Heart left ventricle (tissue), 16 donors: ENCODE results near the gene AIFM1. TPM values are rescaled to one million over a fixed set of nuclear protein-coding genes. Genes with fewer than 3 reads are reported as not detected.

ENCODE experiments used
- ATAC-seq, 4 donors: fragments of 200-7000 bp; cut with Tn5 transposase; one replicate each; pipeline ENCODE4 v1.9.1; 2020 to 2022; ENCODE audit warnings: moderate library complexity in 4 of 4, mild to moderate bottlenecking in 3 of 4, moderate number of reproducible peaks in 1 of 4
- DNase-seq, 5 donors: peaks; one replicate each; pipeline ENCODE4 v3.0.0-alpha.2; 2020
- H3K27ac ChIP-seq, 12 donors: fragments of 200-600 bp; sonication (generic) in 4 of 12; one replicate each; pipeline versions ENCODE4 v1.5.0 to v1.8.0; 2016 to 2022; ENCODE audit warnings: mild to moderate bottlenecking in 2 of 12
- H3K27me3 ChIP-seq, 9 donors: fragments of 200-600 bp; sonication (generic) in 2 of 9; one replicate each; pipeline versions ENCODE4 v1.5.1 to v1.8.0; 2016 to 2022; ENCODE audit warnings: mild to moderate bottlenecking in 3 of 9
- H3K36me3 ChIP-seq, 9 donors: fragments of 200-600 bp; sonication (generic) in 2 of 9; one replicate each; pipeline versions ENCODE4 v1.5.0 to v1.8.0; 2018 to 2022; ENCODE audit warnings: mild to moderate bottlenecking in 2 of 9
- H3K4me1 ChIP-seq, 12 donors: fragments of 200-600 bp; sonication (generic) in 4 of 12; one replicate each; pipeline versions ENCODE4 v1.5.0 to v1.8.0; 2016 to 2022; ENCODE audit warnings: mild to moderate bottlenecking in 3 of 12
- H3K4me3 ChIP-seq, 12 donors: fragments of 200-600 bp; sonication (generic) in 4 of 12; one replicate each; pipeline versions ENCODE4 v1.5.0 to v1.8.0; 2017 to 2022; ENCODE audit warnings: mild to moderate bottlenecking in 9 of 12, moderate library complexity in 4 of 12
- H3K9me3 ChIP-seq, 12 donors: fragments of 200-600 bp; sonication (generic) in 4 of 12; one replicate each; pipeline versions ENCODE4 v1.5.0 to v1.8.0; 2016 to 2022; ENCODE audit warnings: mild to moderate bottlenecking in 1 of 12
- CTCF ChIP-seq, 12 donors: fragments of 200-600 bp; sonication (generic) in 4 of 12; IDR thresholded peaks; one replicate each; pipeline versions ENCODE4 v1.5.0 to v1.8.0; 2018 to 2022; ENCODE audit warnings: antibody characterized with exemption in 12 of 12, mild to moderate bottlenecking in 5 of 12
- POLR2A ChIP-seq, 2 donors: fragments of 450-650 bp; IDR thresholded peaks; one replicate each; pipeline ENCODE4 v1.6.1; 2017; ENCODE audit warnings: antibody characterized with exemption in 2 of 2, mild to moderate bottlenecking in 2 of 2, moderate library complexity in 2 of 2
- WGBS, 4 donors: extraction: QIAGEN DNeasy Blood & Tissue Kit in 2 of 4; methylation state at CpG; one replicate each; pipeline versions ENCODE4 v1.1.5 to v1.1.7; 2013 to 2018; 5-methylcytosine and 5-hydroxymethylcytosine counted together
- intact Hi-C, 10 donors: fragments of 100-400 bp; cut with DNase I; formaldehyde crosslinking; loops; one replicate each; pipeline versions ENCODE4 v1.11.1 to v1.14.2; 2022
- polyA plus RNA-seq, 2 donors: library from polyadenylated mRNA; stranded (reverse); fragments of 200-250 nt; gene quantifications; one replicate each; pipeline ENCODE4 v1.2.3, GENCODE V29; 2013
- total RNA-seq, 9 donors: library from RNA; depleted of rRNA in 2 of 9; stranded (reverse); fragments of >200 nt in 2 of 9; fragmentation: NEBNext Ultra II Directional in 3 of 9; extraction: Animal tissue kit (Norgen Biotek cat#: 25700) in 3 of 9; gene quantifications; one replicate each; pipeline versions ENCODE4 v1.1.0 to v1.2.4, GENCODE V29; 2016 to 2023
- donor health status: ischemic (EF 13 %, LVEDD 7.1; RV severe dilation, severe dysfunction).
- donor health status: healthy with polysubstance abuse.
- donor health status: DM: no; HTN: yes; CAD: no.
- donor health status: DM: no; HTN: no; CAD: no.
- donor health status: ischemic (EF 25% LVEDD 6.9; RV normal size, moderate dysfunction).
- donor health status: ischemic (EF 25% LVEDD 5.7; RV mildly dilated, moderate dysfunction).
- donor health status: healthy.
- donor health status: DM: yes; HTN: yes; CAD: no.
- donor health status: ischemic (EF 35%, LVEDD 5.7; RV mildly dilated, moderate dysfunction).
- donor health status: nonischemic (EF 11% LVEDD 7.7; RV severe dilation, severe dysfunction).
- donor health status: DM: yes; HTN: yes; CAD: no.
- donor health status: PGD.
- donor health status: ischemic (EF 29% LVEDD 5.4; RV normal size, mild dysfunction).
- donor health status: nonischemic (EF 23%, LVEDD 6.1; RV moderate dilation, normal function).

AIFM1 gene
- total and polyA plus RNA-seq, 11 donors = 73.7 to 164 (median 109) TPM

- Histone ChIP-seq H3K9me3 (no peaks in the 10 kb centered on the region), H3K27ac (no peak overlapping the region), H3K4me1 (no peaks in the 10 kb centered on the region), H3K4me3 (no peak overlapping the region), H3K27me3 (peaks cover 0 to 4% (median 0%) of the 10 kb centered on the region in 9 donors), H3K36me3 (no peaks in the 10 kb centered on the region)
- 76 to 100% (median 90%) methylated on average over 1 to 4 of the region's 4 CpGs for WGBS, 4 donors
- intact Hi-C loops = loop anchor here in 8 of 10 donors (2.0 to 10.0 kb wide), 7 partner anchors 46 to 586 kb away; no protein-coding TSS in a partner anchor
- DNase-seq (no peak), ATAC-seq (no peak)
- no peak for TF ChIP-seq POLR2A (IDR thresholded peaks at IDR 0.05)
- no peak for TF ChIP-seq CTCF (IDR thresholded peaks at IDR 0.05)
Observed at GRCh38 chrX:130190801-130191200, 25.2 kb upstream of the AIFM1 start.

- no peaks in the 10 kb centered on the region for H3K4me1 ChIP-seq
- ATAC-seq = no peak
- no peaks in the 10 kb centered on the region for H3K36me3 ChIP-seq
- H3K9me3 ChIP-seq = no peaks in the 10 kb centered on the region
- TF ChIP-seq POLR2A (IDR thresholded peaks at IDR 0.05) = no peak
- TF ChIP-seq CTCF (IDR thresholded peaks at IDR 0.05) = no peak
- H3K27ac ChIP-seq = no peak overlapping the region
- no peaks in the 10 kb centered on the region for H3K27me3 ChIP-seq
- intact Hi-C loops = no loop called here
- no peak for DNase-seq
- 66 to 79% (median 73%) methylated on average over 4 of the region's 4 CpGs for WGBS, 4 donors
- no peak overlapping the region for H3K4me3 ChIP-seq
Observed at GRCh38 chrX:130186651-130187050, 21.0 kb upstream of the AIFM1 start.

DNA sequence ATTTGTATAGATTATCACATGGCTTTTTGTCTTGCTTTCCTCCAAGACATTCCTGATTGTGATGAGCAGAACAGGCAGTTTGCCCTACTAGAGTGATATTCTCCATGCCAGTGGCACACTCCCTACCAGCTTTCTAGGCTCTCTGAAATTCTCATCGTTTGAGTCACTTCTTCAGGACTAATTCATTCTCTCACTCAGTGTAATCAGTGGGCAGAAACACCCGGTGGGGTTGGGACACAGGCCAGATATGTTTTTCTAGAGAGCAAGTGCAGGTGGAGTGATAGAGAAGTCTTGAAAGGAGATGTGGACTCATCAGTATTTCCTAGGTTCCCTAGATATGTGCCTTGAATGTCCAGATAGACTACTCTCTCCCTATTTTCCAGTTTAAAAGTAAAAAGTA, 19.2 kb upstream of the AIFM1 start:
- Histone ChIP-seq H3K4me1 (no peaks in the 10 kb centered on the region), H3K9me3 (no peaks in the 10 kb centered on the region), H3K27ac (no peak overlapping the region), H3K27me3 (no peaks in the 10 kb centered on the region), H3K36me3 (no peaks in the 10 kb centered on the region), H3K4me3 (no peak overlapping the region)
- TF ChIP-seq CTCF (IDR thresholded peaks at IDR 0.05) = no peak
- no peak for TF ChIP-seq POLR2A (IDR thresholded peaks at IDR 0.05)
- 29 to 48% (median 41%) methylated on average over 2 of the region's 2 CpGs for WGBS, 4 donors
- DNase-seq (no peak), ATAC-seq (no peak)
- intact Hi-C loops = no loop called here

DNA sequence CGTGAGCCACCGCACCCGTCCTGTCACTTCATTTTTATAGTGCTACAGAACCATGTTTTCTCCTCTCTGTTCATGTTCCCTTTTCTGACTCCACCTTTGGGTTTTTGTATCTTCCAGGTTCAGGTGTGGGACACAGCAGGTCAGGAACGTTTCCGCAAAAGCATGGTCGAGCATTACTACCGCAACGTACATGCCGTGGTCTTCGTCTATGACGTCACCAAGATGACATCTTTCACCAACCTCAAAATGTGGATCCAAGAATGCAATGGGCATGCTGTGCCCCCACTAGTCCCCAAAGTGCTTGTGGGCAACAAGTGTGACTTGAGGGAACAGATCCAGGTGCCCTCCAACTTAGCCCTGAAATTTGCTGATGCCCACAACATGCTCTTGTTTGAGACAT, 18.5 kb upstream of the AIFM1 start:
- Histone ChIP-seq H3K9me3 (no peaks in the 10 kb centered on the region), H3K27ac (no peak overlapping the region), H3K4me1 (no peaks in the 10 kb centered on the region), H3K36me3 (no peaks in the 10 kb centered on the region), H3K27me3 (no peaks in the 10 kb centered on the region), H3K4me3 (no peak overlapping the region)
- no peak for TF ChIP-seq POLR2A (IDR thresholded peaks at IDR 0.05)
- no peak for TF ChIP-seq CTCF (IDR thresholded peaks at IDR 0.05)
- intact Hi-C loops = no loop called here
- ATAC-seq (no peak), DNase-seq (no peak)
- WGBS, 4 donors = 94 to 96% (median 95%) methylated on average over 11 of the region's 11 CpGs
